Uterus (tissue), 4 donors: ENCODE measurements around the gene DNAI1. TPM values are rescaled to one million over a fixed set of nuclear protein-coding genes. Genes with fewer than 3 reads are reported as not detected.

Experiments used
- DNase-seq, 2 donors: peaks; one replicate each; pipeline ENCODE4 v3.0.0-alpha.2; 2019 to 2020
- H3K27ac ChIP-seq, 2 donors: fragments of 200-600 bp; sonication (generic); 1 replicate in 1 of 2; 2 replicates in 1 of 2; pipeline ENCODE4 v1.5.1; 2016 to 2018
- H3K27me3 ChIP-seq, 2 donors: fragments of 200-600 bp; sonication (generic); one replicate each; pipeline ENCODE4 v1.5.1; 2018 to 2019; ENCODE audit warnings: control low read depth in 1 of 2
- H3K36me3 ChIP-seq, 2 donors: fragments of 200-600 bp; sonication (generic); one replicate each; pipeline ENCODE4 v1.5.1; 2019; ENCODE audit warnings: control low read depth in 1 of 2
- H3K4me1 ChIP-seq, 2 donors: fragments of 200-600 bp; sonication (generic); one replicate each; pipeline ENCODE4 v1.5.1; 2018 to 2019; ENCODE audit warnings: control low read depth in 1 of 2
- H3K4me3 ChIP-seq, 2 donors: fragments of 200-600 bp; sonication (generic); 1 replicate in 1 of 2; 2 replicates in 1 of 2; pipeline ENCODE4 v1.5.1; 2018 to 2019; ENCODE audit warnings: mild to moderate bottlenecking in 1 of 2
- H3K9me3 ChIP-seq, 2 donors: fragments of 200-600 bp; sonication (generic); one replicate each; pipeline ENCODE4 v1.5.1; 2019; ENCODE audit warnings: control low read depth in 1 of 2
- POLR2A ChIP-seq, 2 donors: fragments of 450-650 bp; IDR thresholded peaks; one replicate each; pipeline ENCODE4 v1.6.1; 2016; ENCODE audit warnings: antibody characterized with exemption in 2 of 2, mild to moderate bottlenecking in 1 of 2, moderate library complexity in 1 of 2
- intact Hi-C: fragments of 100-400 bp; cut with DNase I; formaldehyde crosslinking; loops from one replicate; pipeline ENCODE4 v1.15.1; 2023; ENCODE audit warnings: low total_unique reads
- total RNA-seq, 4 donors: library from RNA; depleted of rRNA in 3 of 4; stranded (reverse); fragments of >200 nt in 3 of 4; gene quantifications; one replicate each; pipeline versions ENCODE4 v1.1.0 to v1.2.4, GENCODE V29; 2014 to 2023
- TF ChIP-seq, protein P1 (sequence below), 4 experiments: fragments of 200-600 bp in 2 of 4; fragments of 450-650 bp in 2 of 4; sonication (generic) in 2 of 4; IDR thresholded peaks; one replicate each; pipeline ENCODE4 v1.5.1; 2016 to 2019; ENCODE audit warnings: antibody characterized with exemption in 4 of 4, mild to moderate bottlenecking in 2 of 4, moderate library complexity in 1 of 4
- donor health status: DM: yes; HTN: yes; CAD: no.

DNAI1 gene
- total RNA-seq, 4 donors from 2014 or later, result 0.95 to 3.8 TPM; not detected in 2

GRCh38 chr9:34419716-34420504 lies 38.7 kb upstream of the DNAI1 start:
- no peaks in the 10 kb centered on the region for H3K27me3 ChIP-seq
- H3K9me3 ChIP-seq, result no peaks in the 10 kb centered on the region
- no peaks in the 10 kb centered on the region for H3K36me3 ChIP-seq
- H3K27ac ChIP-seq, result no peak overlapping the region
- no peak overlapping the region for H3K4me3 ChIP-seq
- TF ChIP-seq POLR2A (IDR thresholded peaks at IDR 0.05), result no peak
- TF ChIP-seq, protein P1, sequence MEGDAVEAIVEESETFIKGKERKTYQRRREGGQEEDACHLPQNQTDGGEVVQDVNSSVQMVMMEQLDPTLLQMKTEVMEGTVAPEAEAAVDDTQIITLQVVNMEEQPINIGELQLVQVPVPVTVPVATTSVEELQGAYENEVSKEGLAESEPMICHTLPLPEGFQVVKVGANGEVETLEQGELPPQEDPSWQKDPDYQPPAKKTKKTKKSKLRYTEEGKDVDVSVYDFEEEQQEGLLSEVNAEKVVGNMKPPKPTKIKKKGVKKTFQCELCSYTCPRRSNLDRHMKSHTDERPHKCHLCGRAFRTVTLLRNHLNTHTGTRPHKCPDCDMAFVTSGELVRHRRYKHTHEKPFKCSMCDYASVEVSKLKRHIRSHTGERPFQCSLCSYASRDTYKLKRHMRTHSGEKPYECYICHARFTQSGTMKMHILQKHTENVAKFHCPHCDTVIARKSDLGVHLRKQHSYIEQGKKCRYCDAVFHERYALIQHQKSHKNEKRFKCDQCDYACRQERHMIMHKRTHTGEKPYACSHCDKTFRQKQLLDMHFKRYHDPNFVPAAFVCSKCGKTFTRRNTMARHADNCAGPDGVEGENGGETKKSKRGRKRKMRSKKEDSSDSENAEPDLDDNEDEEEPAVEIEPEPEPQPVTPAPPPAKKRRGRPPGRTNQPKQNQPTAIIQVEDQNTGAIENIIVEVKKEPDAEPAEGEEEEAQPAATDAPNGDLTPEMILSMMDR (IDR thresholded peaks at IDR 0.05), result no peak
- H3K4me1 ChIP-seq, result no peaks in the 10 kb centered on the region
- no peak for DNase-seq
- intact Hi-C loops, result no loop called here

- H3K27ac ChIP-seq, result no peak overlapping the region
- no peaks in the 10 kb centered on the region for H3K9me3 ChIP-seq
- no peak overlapping the region for H3K4me3 ChIP-seq
- peaks cover 0 to 7% of the 10 kb centered on the region in 2 donors for H3K4me1 ChIP-seq
- no peak for DNase-seq
- intact Hi-C loops, result no loop called here
- no peaks in the 10 kb centered on the region for H3K27me3 ChIP-seq
- no peaks in the 10 kb centered on the region for H3K36me3 ChIP-seq
- TF ChIP-seq, protein P1 (IDR thresholded peaks at IDR 0.05), result no peak
- no peak for TF ChIP-seq POLR2A (IDR thresholded peaks at IDR 0.05)
These were observed 32.1 kb upstream of the DNAI1 start for GRCh38 chr9:34426347-34427074.

DNA sequence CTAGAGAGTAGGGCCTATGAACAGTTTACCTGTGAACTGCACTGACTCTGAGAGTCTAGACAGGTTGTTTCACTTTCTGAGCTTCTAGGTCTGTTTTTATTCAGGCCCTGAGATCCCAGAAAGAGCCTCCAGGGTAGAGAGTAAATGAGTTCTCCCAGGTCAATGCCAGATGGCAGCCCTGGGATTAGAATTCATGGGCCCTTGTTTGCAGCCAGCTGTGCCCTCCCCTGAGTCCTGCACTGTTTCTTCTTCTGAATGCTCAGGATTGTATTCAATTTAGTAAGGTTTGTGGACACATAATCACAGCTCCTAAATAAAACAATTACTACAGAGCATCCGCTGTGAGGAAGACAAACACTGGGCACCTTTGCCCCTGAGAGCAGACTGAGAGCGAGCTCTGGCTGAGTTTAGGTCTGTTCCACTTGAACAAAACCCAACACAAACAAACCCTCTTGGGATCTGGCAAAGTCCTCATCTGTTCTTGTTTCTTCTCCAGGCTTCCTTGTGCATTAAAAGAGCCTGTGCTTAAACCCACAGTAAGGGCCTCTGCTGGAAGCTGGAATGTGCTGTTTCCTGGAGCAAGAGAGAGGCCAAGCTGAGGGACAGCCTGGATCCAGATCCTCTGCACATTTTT lies 30.2 kb upstream of the DNAI1 start:
- DNase-seq, result no peak
- no peak for TF ChIP-seq POLR2A (IDR thresholded peaks at IDR 0.05)
- TF ChIP-seq, protein P1 (IDR thresholded peaks at IDR 0.05), result no peak

GRCh38 chr9:34430843-34431437 lies 27.7 kb upstream of the DNAI1 start:
- H3K27me3 ChIP-seq, result no peaks in the 10 kb centered on the region
- no peak overlapping the region for H3K27ac ChIP-seq
- no peaks in the 10 kb centered on the region for H3K36me3 ChIP-seq
- H3K4me1 ChIP-seq, result peaks cover 0 to 8% of the 10 kb centered on the region in 2 donors
- H3K4me3 ChIP-seq, result no peak overlapping the region
- no peaks in the 10 kb centered on the region for H3K9me3 ChIP-seq
- TF ChIP-seq, protein P1 (IDR thresholded peaks at IDR 0.05), result no peak
- TF ChIP-seq POLR2A (IDR thresholded peaks at IDR 0.05), result no peak
- intact Hi-C loops, result no loop called here
- DNase-seq, result peak; percentile 22 to 61

More for the DNA sequence above, 30.2 kb upstream of the DNAI1 start:
- Histone ChIP-seq H3K4me3 (no peak overlapping the region), H3K36me3 (no peaks in the 10 kb centered on the region), H3K27ac (no peak overlapping the region), H3K9me3 (no peaks in the 10 kb centered on the region), H3K27me3 (no peaks in the 10 kb centered on the region), H3K4me1 (peaks cover 0 to 8% of the 10 kb centered on the region in 2 donors)
- intact Hi-C loops, result no loop called here
